Measurements from ENCODE around the gene CHCHD10. TPM values are rescaled to one million over a fixed set of nuclear protein-coding genes. Genes with fewer than 3 reads are reported as not detected.

The CHCHD10 gene
- polyA plus RNA-seq, 1 of the 3 experiments (the other 2 are of a cell fraction): 70.1 TPM

DNA sequence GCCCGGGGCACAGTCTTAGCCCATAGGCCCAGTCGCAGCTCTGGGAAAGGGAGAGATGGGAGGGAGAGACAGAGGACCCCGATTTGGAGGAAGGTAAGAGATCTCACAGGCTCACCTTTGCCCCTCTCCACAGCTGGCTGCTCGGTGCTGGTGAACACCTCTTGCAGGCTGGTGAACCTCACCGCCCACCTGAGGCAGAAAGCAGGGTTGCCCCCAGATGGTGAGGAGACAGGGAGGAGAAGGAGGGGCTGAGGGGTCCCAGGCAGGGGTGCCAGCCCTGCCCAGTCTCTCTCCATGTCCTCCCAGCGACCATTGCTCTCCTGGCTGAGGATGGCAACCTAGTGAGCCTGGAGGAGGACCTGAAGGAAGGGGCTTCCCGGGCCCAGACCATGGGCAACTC lies 3.8 kb downstream of the CHCHD10 start:
- Histone ChIP-seq H3K79me2 (ENCODE audit: insufficient read depth) (peaks cover 11% of the 10 kb centered on the region; the same call in 1 of the 2 replicates), H3K4me2 (no peak overlapping the region), H3F3A (replicated peaks; ENCODE audit: insufficient read depth) (no peaks in the 10 kb centered on the region), H3K9me3 (no peaks in the 10 kb centered on the region), H3K4me3 (ENCODE audit: low read depth in 2 of 2, low read length in 1 of 2) (no peak overlapping the region), H3K9me2 (no peaks in the 10 kb centered on the region), H4K20me1 (ENCODE audit: insufficient read depth) (no peaks in the 10 kb centered on the region), H3K27ac (ENCODE audit: low read depth in 2 of 2, low read length in 1 of 2) (no peak overlapping the region), H3K4me1 (ENCODE audit: control insufficient read depth in 1 of 2, insufficient read depth in 2 of 2, low read depth in 1 of 2, low read length in 1 of 2) (peaks cover 7% of the 10 kb centered on the region in 2 experiments; a peak in 2 of 4 replicates), H2AFZ (ENCODE audit: low read depth) (no peak overlapping the region), H3K27me3 (ENCODE audit: insufficient read depth) (no peaks in the 10 kb centered on the region), H3K9ac (no peak overlapping the region), H3K36me3 (replicated peaks in 1 of 2; ENCODE audit: control insufficient read depth in 1 of 2, insufficient read depth in 2 of 2, low read length in 1 of 2) (no peaks in the 10 kb centered on the region)
- DNase-seq: no peak
- WGBS (ENCODE audit: low lambda C conversion rate): 90% methylated on average over 4 of the region's 7 CpGs
- POLR2A ChIA-PET: no interaction called here
- CTCF ChIA-PET: interaction anchor here (1.5 to 14.9 kb wide), 2 partner anchors 9 to 84 kb away, joined by 3 to 277 read pairs; no protein-coding TSS in a partner anchor
- no peak for TF ChIP-seq EZH2phosphoT487 (IDR thresholded peaks at IDR 0.05; ENCODE audit: borderline replicate concordance, low read depth)
- no peak for TF ChIP-seq POLR2AphosphoS5 (IDR thresholded peaks at IDR 0.05; ENCODE audit: low read depth, low read length)
- TF ChIP-seq PBX3 (IDR thresholded peaks at IDR 0.05): no peak
- TF ChIP-seq RFX5 (IDR thresholded peaks at IDR 0.05; ENCODE audit: low read length): no peak
- TF ChIP-seq REST (IDR thresholded peaks at IDR 0.05; ENCODE audit: low read depth, low read length): no peak
- TF ChIP-seq MEF2A (IDR thresholded peaks at IDR 0.05; ENCODE audit: borderline replicate concordance, low read depth): no peak

DNA sequence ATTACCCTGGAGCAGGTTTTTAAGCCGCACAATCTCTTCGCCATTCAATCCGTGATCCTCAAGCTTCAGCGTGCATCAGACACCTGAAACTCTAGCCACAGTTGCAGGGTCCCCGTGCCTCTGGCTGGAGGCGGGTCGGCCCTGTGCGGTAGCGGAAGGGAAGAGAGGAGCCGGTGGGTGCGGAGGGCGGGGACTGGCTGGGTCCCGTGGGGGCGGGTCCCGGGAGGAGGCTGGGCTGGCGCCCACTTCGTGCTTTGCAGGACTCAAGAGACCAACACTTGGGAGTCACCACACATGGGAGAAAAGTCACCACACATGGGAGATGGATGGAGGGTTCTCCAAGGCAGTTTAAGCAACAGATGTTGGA lies 4.2 kb downstream of the CHCHD10 start:
- H3F3A ChIP-seq (replicated peaks; ENCODE audit: insufficient read depth): no peaks in the 10 kb centered on the region
- no peak overlapping the region for H2AFZ ChIP-seq (ENCODE audit: low read depth)
- no peak overlapping the region for H3K9ac ChIP-seq
- H3K4me1 ChIP-seq (ENCODE audit: control insufficient read depth in 1 of 2, insufficient read depth in 2 of 2, low read depth in 1 of 2, low read length in 1 of 2): peaks cover 7% of the 10 kb centered on the region in 2 experiments; a peak in 2 of 4 replicates
- peak; percentile 25 for DNase-seq
- H3K9me3 ChIP-seq: no peaks in the 10 kb centered on the region
- H3K79me2 ChIP-seq (ENCODE audit: insufficient read depth): peaks cover 11% of the 10 kb centered on the region; the same call in 1 of the 2 replicates
- no peak overlapping the region for H3K4me2 ChIP-seq
- H4K20me1 ChIP-seq (ENCODE audit: insufficient read depth): no peaks in the 10 kb centered on the region
- CTCF ChIA-PET: interaction anchor here (1.5 to 14.9 kb wide), 2 partner anchors 8 to 85 kb away, joined by 3 to 277 read pairs; no protein-coding TSS in a partner anchor
- no peak overlapping the region for H3K27ac ChIP-seq (ENCODE audit: low read depth in 2 of 2, low read length in 1 of 2)
- H3K27me3 ChIP-seq (ENCODE audit: insufficient read depth): no peaks in the 10 kb centered on the region
- WGBS (ENCODE audit: low lambda C conversion rate): 91% methylated on average over 17 of the region's 17 CpGs
- POLR2A ChIA-PET: no interaction called here
- H3K36me3 ChIP-seq (replicated peaks in 1 of 2; ENCODE audit: control insufficient read depth in 1 of 2, insufficient read depth in 2 of 2, low read length in 1 of 2): no peaks in the 10 kb centered on the region
- H3K9me2 ChIP-seq: no peaks in the 10 kb centered on the region
- no peak overlapping the region for H3K4me3 ChIP-seq (ENCODE audit: low read depth in 2 of 2, low read length in 1 of 2)
- TF ChIP-seq TCF12 (IDR thresholded peaks at IDR 0.05): no peak
- no peak for TF ChIP-seq TEAD4 (IDR thresholded peaks at IDR 0.05; ENCODE audit: borderline replicate concordance, insufficient read depth)
- TF ChIP-seq, protein P1, sequence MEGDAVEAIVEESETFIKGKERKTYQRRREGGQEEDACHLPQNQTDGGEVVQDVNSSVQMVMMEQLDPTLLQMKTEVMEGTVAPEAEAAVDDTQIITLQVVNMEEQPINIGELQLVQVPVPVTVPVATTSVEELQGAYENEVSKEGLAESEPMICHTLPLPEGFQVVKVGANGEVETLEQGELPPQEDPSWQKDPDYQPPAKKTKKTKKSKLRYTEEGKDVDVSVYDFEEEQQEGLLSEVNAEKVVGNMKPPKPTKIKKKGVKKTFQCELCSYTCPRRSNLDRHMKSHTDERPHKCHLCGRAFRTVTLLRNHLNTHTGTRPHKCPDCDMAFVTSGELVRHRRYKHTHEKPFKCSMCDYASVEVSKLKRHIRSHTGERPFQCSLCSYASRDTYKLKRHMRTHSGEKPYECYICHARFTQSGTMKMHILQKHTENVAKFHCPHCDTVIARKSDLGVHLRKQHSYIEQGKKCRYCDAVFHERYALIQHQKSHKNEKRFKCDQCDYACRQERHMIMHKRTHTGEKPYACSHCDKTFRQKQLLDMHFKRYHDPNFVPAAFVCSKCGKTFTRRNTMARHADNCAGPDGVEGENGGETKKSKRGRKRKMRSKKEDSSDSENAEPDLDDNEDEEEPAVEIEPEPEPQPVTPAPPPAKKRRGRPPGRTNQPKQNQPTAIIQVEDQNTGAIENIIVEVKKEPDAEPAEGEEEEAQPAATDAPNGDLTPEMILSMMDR (IDR thresholded peaks at IDR 0.05): no peak
- TF ChIP-seq POLR2AphosphoS5 (IDR thresholded peaks at IDR 0.05; ENCODE audit: low read depth, low read length): no peak
- TF ChIP-seq USF2 (IDR thresholded peaks at IDR 0.05; ENCODE audit: borderline replicate concordance, low read depth, low read length): no peak
- no peak for TF ChIP-seq RAD21 (IDR thresholded peaks at IDR 0.05; ENCODE audit: low read length)
- no peak for TF ChIP-seq FOXM1 (IDR thresholded peaks at IDR 0.05; ENCODE audit: low read depth)
- no peak for TF ChIP-seq RCOR1 (IDR thresholded peaks at IDR 0.05; ENCODE audit: low read length)
- no peak for TF ChIP-seq SMC3 (IDR thresholded peaks at IDR 0.05; ENCODE audit: low read depth, low read length)
- TF ChIP-seq NRF1 (IDR thresholded peaks at IDR 0.05; ENCODE audit: low read depth, low read length): no peak
- TF ChIP-seq GABPA (IDR thresholded peaks at IDR 0.05; ENCODE audit: low read depth): no peak
- TF ChIP-seq JUND (IDR thresholded peaks at IDR 0.05): no peak
- TF ChIP-seq EZH2phosphoT487 (IDR thresholded peaks at IDR 0.05; ENCODE audit: borderline replicate concordance, low read depth): no peak
- TF ChIP-seq RFX5 (IDR thresholded peaks at IDR 0.05; ENCODE audit: low read length): no peak
- no peak for TF ChIP-seq YY1 (IDR thresholded peaks at IDR 0.05; ENCODE audit: low read depth)
- no peak for TF ChIP-seq FOSL2 (IDR thresholded peaks at IDR 0.05; ENCODE audit: borderline replicate concordance, low read depth)
- no peak for TF ChIP-seq RXRA (IDR thresholded peaks at IDR 0.05; ENCODE audit: borderline replicate concordance, low read depth)
- TF ChIP-seq MAX (IDR thresholded peaks at IDR 0.05; ENCODE audit: low read depth): no peak
- no peak for TF ChIP-seq FOXJ3 (CRISPR knock-in tag; IDR thresholded peaks at IDR 0.05)
